Mesothelial cell of epicardium (in vitro differentiated cells): ENCODE data around the gene LTBP1. TPM values are rescaled to one million over a fixed set of nuclear protein-coding genes. Genes with fewer than 3 reads are reported as not detected.

ENCODE experiments used
- DNase-seq, 2 experiments: peaks; one replicate each; pipeline ENCODE4 v3.0.0; 2021; ENCODE audit warnings: low spot score in 2 of 2; ENCODE audit not compliant: unreplicated experiment in 2 of 2
- H3K27ac Mint-ChIP-seq: 2 replicates; pipeline ENCODE4 v1.8.0; 2021; ENCODE audit warnings: mixed read lengths
- H3K27me3 Mint-ChIP-seq: 2 replicates; pipeline ENCODE4 v1.8.0; 2021; ENCODE audit warnings: low read depth, mixed read lengths
- H3K36me3 Mint-ChIP-seq: 2 replicates; pipeline ENCODE4 v1.8.0; 2021; ENCODE audit warnings: mixed read lengths
- H3K4me1 Mint-ChIP-seq: 2 replicates; pipeline ENCODE4 v1.8.0; 2021; ENCODE audit warnings: mixed read lengths
- H3K4me3 Mint-ChIP-seq: 2 replicates; pipeline ENCODE4 v1.8.0; 2021; ENCODE audit warnings: mild to moderate bottlenecking, moderate library complexity, mixed read lengths
- H3K9me3 Mint-ChIP-seq: 2 replicates; pipeline ENCODE4 v1.8.0; 2021; ENCODE audit warnings: mixed read lengths
- total RNA-seq: library from RNA; stranded (reverse); gene quantifications from 3 replicates; pipeline ENCODE4 v1.2.1, GENCODE V29; 2021
- TF ChIP-seq, protein P1 (sequence below): fragments of 200-600 bp; sonication (generic); IDR thresholded peaks from one replicate; pipeline ENCODE4 v1.5.0; 2021; ENCODE audit warnings: antibody characterized with exemption; ENCODE audit not compliant: unreplicated experiment

Gene LTBP1
- total RNA-seq, 1 donor from 2014 or later, result 80.2 TPM

DNA sequence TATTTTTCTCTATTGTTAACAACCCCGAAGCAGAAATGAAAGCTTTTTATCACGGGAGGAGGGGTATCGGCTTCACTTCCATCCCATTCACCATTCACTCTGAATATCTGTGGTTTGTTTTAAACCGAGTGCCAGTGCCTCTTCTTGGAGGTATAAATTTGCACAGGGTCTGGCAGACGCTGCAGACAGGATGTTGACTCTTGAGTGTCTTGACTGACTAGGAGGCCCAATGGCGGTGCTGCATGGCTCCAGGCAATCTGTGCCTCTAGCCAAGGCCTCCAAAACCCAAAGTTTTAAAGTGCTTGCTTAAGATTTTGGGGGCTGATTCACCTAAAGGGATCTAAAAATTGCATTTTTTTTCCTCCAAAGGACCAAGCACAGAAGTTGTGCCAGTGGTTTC is 183.8 kb downstream of the LTBP1 start:
- Mint-ChIP-seq H3K36me3 (peaks cover 7% of the 10 kb centered on the region), H3K9me3 (no peaks in the 10 kb centered on the region), H3K4me1 (peaks cover 24% of the 10 kb centered on the region), H3K27ac (no peak overlapping the region), H3K4me3 (no peak overlapping the region), H3K27me3 (no peaks in the 10 kb centered on the region)
- TF ChIP-seq, protein P1, sequence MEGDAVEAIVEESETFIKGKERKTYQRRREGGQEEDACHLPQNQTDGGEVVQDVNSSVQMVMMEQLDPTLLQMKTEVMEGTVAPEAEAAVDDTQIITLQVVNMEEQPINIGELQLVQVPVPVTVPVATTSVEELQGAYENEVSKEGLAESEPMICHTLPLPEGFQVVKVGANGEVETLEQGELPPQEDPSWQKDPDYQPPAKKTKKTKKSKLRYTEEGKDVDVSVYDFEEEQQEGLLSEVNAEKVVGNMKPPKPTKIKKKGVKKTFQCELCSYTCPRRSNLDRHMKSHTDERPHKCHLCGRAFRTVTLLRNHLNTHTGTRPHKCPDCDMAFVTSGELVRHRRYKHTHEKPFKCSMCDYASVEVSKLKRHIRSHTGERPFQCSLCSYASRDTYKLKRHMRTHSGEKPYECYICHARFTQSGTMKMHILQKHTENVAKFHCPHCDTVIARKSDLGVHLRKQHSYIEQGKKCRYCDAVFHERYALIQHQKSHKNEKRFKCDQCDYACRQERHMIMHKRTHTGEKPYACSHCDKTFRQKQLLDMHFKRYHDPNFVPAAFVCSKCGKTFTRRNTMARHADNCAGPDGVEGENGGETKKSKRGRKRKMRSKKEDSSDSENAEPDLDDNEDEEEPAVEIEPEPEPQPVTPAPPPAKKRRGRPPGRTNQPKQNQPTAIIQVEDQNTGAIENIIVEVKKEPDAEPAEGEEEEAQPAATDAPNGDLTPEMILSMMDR, result no peak
- no peak for DNase-seq

DNA sequence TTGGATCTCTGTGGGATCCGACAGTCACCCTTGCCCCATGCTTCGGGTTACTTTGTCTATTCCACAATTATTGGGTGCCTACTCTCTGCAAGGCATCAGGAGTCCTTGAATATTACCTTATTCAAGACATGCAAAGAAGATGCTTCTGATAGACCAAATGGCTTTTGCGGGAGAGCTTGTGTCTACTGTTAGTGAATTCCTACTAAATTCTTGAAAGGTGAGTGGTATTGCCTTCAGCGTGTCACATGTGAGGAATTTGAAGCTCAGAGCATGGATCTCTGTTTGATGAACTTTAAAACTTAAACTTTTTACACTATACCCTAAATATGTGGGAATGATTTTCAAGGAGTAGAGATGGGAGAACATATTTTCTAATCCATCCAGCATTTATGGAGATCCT is 184.4 kb downstream of the LTBP1 start:
- H3K36me3 Mint-ChIP-seq, result peaks cover 7% of the 10 kb centered on the region
- H3K4me3 Mint-ChIP-seq, result no peak overlapping the region
- H3K4me1 Mint-ChIP-seq, result peaks cover 27% of the 10 kb centered on the region
- no peak overlapping the region for H3K27ac Mint-ChIP-seq
- DNase-seq, result no peak
- H3K27me3 Mint-ChIP-seq, result no peaks in the 10 kb centered on the region
- TF ChIP-seq, protein P1, result no peak
- H3K9me3 Mint-ChIP-seq, result no peaks in the 10 kb centered on the region

- no peak for DNase-seq
- H3K27me3 Mint-ChIP-seq, result no peaks in the 10 kb centered on the region
- H3K4me3 Mint-ChIP-seq, result no peak overlapping the region
- TF ChIP-seq, protein P1, result no peak
- H3K4me1 Mint-ChIP-seq, result peaks cover 27% of the 10 kb centered on the region
- no peaks in the 10 kb centered on the region for H3K9me3 Mint-ChIP-seq
- peaks cover 7% of the 10 kb centered on the region for H3K36me3 Mint-ChIP-seq
- no peak overlapping the region for H3K27ac Mint-ChIP-seq
Observed at GRCh38 chr2:33131749-33132148, 185.0 kb downstream of the LTBP1 start.

DNA sequence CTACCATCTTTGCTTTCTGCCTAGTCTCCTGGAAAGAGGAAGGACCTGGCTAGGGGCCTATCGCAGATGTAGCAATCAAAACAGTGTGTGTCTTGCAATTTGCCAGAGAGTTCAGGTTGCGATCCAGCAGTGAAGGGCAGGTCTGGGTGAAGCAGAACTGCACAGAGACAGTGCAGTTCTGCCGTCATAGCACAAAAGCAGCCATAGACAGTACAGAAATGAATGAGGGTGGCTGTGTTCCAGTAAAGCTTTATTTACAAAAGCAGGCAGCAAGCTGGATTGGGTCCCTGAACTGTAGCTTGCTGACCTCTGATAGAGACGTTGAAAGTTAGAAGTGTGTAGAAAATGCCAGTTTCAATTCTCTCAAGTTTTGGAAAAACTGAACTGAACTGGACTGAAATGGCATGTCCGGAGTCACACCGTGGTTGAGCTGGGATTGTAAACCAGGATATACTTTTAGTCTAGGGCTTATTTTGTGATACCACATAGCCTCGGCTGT is 186.8 kb downstream of the LTBP1 start:
- Mint-ChIP-seq H3K36me3 (peaks cover 4% of the 10 kb centered on the region), H3K4me3 (no peak overlapping the region), H3K4me1 (peaks cover 27% of the 10 kb centered on the region), H3K27ac (peak overlapping the region; percentile 74), H3K27me3 (no peaks in the 10 kb centered on the region), H3K9me3 (no peaks in the 10 kb centered on the region)
- TF ChIP-seq, protein P1, result no peak
- no peak for DNase-seq

GRCh38 chr2:33134086-33134771 is 187.5 kb downstream of the LTBP1 start:
- H3K27me3 Mint-ChIP-seq, result no peaks in the 10 kb centered on the region
- peak in 1 of 2 experiments; percentile 42 for DNase-seq
- H3K36me3 Mint-ChIP-seq, result no peaks in the 10 kb centered on the region
- no peaks in the 10 kb centered on the region for H3K9me3 Mint-ChIP-seq
- peak overlapping the region; percentile 74 for H3K27ac Mint-ChIP-seq
- TF ChIP-seq, protein P1, result no peak
- H3K4me3 Mint-ChIP-seq, result peak overlapping the region; percentile 51
- H3K4me1 Mint-ChIP-seq, result peaks cover 27% of the 10 kb centered on the region
